Calu3 (cell line): Measurements from ENCODE around the gene HHAT. TPM values are rescaled to one million over a fixed set of nuclear protein-coding genes. Genes with fewer than 3 reads are reported as not detected.

Experiments
- BruUV-seq: library from RNA; stranded (reverse); fragments of 400-500 nt; replicated peaks from 2 replicates; lab custom pipeline; 2021; lab: Mats Ljungman, UMichigan
- CTCF ChIA-PET: fragments of 300-600 bp; sonication (Branson Sonifier 250); formaldehyde crosslinking; loops from one replicate; lab custom pipeline; 2022; ENCODE audit warnings: antibody characterized with exemption; lab: Charles Lee
- DNase-seq: peaks from one replicate; pipeline ENCODE4 v3.0.0; 2022
- H3K27ac Mint-ChIP-seq: one replicate; pipeline ENCODE4 v1.8.0; 2022; ENCODE audit warnings: mixed read lengths; ENCODE audit not compliant: unreplicated experiment
- H3K27me3 Mint-ChIP-seq: one replicate; pipeline ENCODE4 v1.8.0; 2022; ENCODE audit warnings: mixed read lengths; ENCODE audit not compliant: unreplicated experiment
- H3K36me3 Mint-ChIP-seq: one replicate; pipeline ENCODE4 v1.8.0; 2022; ENCODE audit warnings: mild to moderate bottlenecking, moderate library complexity, mixed read lengths; ENCODE audit not compliant: insufficient read depth, unreplicated experiment
- H3K4me1 Mint-ChIP-seq: one replicate; pipeline ENCODE4 v1.8.0; 2022; ENCODE audit warnings: mild to moderate bottlenecking, low read depth, mixed read lengths; ENCODE audit not compliant: unreplicated experiment
- H3K4me3 Mint-ChIP-seq: one replicate; pipeline ENCODE4 v1.8.0; 2022; ENCODE audit warnings: mild to moderate bottlenecking, low read depth, moderate library complexity, mixed read lengths; ENCODE audit not compliant: unreplicated experiment
- H3K9me3 Mint-ChIP-seq: one replicate; pipeline ENCODE4 v1.8.0; 2022; ENCODE audit warnings: low read depth, mixed read lengths; ENCODE audit not compliant: unreplicated experiment
- intact Hi-C: fragments of 100-400 bp; cut with micrococcal nuclease; formaldehyde crosslinking; loops from one replicate; pipeline ENCODE4 v1.10.0; 2022; ENCODE audit not compliant: unreplicated experiment
- total RNA-seq: library from RNA; stranded (reverse); gene quantifications from 2 replicates; pipeline ENCODE4 v1.2.3, GENCODE V29; 2022
- TF ChIP-seq, protein P1 (sequence below): fragments of 200-600 bp; IDR thresholded peaks from one replicate; pipeline ENCODE4 v1.8.0; 2022; ENCODE audit warnings: antibody characterized with exemption; ENCODE audit not compliant: unreplicated experiment

The HHAT gene
- total RNA-seq, 1 experiment from 2014 or later, result 5.8 TPM

DNA sequence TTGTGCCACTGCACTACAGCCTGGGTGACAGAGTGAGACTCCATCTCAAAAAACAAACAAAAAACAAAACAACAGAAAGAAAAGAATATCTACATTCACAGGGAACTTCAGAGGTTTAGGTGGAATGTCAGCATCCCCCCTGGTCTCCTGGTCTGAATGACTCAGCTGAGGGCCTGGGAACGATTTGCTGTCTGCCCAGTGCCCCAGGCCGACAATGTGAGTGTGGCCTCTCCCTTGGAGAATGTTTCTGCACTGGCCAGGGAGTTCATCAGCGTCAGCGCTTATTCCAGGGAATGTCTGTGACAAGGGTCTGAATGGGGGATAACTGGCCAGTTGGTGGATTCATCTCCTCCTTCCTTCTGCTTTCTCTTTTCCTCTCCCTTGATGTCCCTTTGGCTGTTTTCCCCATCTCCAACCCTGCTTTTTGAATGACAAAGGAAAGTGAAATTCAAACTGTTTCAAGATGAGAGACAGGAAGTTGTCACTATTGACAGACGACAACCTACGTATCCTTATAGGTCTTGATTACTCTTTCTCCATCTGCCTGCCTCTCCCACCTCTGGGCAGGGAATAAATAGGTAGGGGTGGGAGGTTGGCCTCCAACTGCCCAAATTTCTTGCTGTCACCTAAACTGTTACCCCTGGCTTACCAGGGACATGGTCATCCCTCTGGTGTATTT lies 213.1 kb downstream of the HHAT start:
- CTCF ChIA-PET, result no interaction called here

DNA sequence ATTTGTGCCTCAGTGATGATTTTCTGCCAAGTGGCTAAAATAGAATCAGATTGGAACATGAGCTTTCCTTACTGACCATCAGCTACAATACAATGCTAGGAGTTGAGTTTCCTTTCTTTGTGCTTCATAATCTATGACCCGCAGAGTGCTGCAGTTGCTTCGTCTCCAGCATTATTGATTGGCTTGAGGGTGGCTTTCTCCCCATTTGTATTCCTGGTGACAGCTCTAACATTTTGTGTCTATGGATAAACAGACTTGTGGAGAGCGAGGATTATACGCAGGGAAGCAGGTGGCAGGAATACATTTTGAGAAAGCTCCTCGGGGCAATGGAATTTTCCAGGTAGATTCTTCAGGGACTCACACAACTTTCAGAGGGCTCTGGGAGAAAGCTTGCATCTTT lies 223.2 kb downstream of the HHAT start:
- peaks cover 31% of the 10 kb centered on the region for H3K27me3 Mint-ChIP-seq
- H3K27ac Mint-ChIP-seq, result no peak overlapping the region
- BruUV-seq, result no TSS peak
- TF ChIP-seq, protein P1, sequence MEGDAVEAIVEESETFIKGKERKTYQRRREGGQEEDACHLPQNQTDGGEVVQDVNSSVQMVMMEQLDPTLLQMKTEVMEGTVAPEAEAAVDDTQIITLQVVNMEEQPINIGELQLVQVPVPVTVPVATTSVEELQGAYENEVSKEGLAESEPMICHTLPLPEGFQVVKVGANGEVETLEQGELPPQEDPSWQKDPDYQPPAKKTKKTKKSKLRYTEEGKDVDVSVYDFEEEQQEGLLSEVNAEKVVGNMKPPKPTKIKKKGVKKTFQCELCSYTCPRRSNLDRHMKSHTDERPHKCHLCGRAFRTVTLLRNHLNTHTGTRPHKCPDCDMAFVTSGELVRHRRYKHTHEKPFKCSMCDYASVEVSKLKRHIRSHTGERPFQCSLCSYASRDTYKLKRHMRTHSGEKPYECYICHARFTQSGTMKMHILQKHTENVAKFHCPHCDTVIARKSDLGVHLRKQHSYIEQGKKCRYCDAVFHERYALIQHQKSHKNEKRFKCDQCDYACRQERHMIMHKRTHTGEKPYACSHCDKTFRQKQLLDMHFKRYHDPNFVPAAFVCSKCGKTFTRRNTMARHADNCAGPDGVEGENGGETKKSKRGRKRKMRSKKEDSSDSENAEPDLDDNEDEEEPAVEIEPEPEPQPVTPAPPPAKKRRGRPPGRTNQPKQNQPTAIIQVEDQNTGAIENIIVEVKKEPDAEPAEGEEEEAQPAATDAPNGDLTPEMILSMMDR, result no peak
- CTCF ChIA-PET, result no interaction called here
- no peaks in the 10 kb centered on the region for H3K4me1 Mint-ChIP-seq
- no peak overlapping the region for H3K4me3 Mint-ChIP-seq
- no peak for DNase-seq
- intact Hi-C loops, result no loop called here
- peaks cover 5% of the 10 kb centered on the region for H3K9me3 Mint-ChIP-seq
- no peaks in the 10 kb centered on the region for H3K36me3 Mint-ChIP-seq

More for the DNA sequence above, 213.1 kb downstream of the HHAT start:
- DNase-seq, result no peak
- H3K27ac Mint-ChIP-seq, result no peak overlapping the region
- intact Hi-C loops, result no loop called here
- TF ChIP-seq, protein P1, result no peak
- H3K36me3 Mint-ChIP-seq, result no peaks in the 10 kb centered on the region
- no peaks in the 10 kb centered on the region for H3K4me1 Mint-ChIP-seq
- no TSS peak for BruUV-seq
- no peak overlapping the region for H3K4me3 Mint-ChIP-seq
- peaks cover 11% of the 10 kb centered on the region for H3K27me3 Mint-ChIP-seq
- H3K9me3 Mint-ChIP-seq, result peaks cover 9% of the 10 kb centered on the region

DNA sequence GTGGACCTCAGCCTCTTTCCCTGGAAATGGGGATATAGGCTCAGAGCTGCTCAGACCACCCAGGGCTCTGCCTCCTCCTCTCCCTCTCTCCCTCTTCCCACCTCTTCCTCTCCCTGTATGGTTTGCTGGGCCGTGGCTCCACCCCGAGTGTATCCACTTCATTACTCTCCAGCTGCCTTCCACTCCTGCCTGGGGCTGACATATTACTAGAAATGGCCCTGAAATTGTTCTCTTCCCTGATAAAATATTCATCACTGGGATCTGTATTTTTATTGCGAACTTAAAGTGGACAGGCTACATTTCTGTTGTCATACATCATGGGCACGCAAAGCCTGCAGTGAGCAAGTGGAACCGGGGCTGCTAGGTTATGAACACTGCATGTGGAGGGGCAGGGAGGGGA lies 225.0 kb downstream of the HHAT start:
- TF ChIP-seq, protein P1, result no peak
- H3K27me3 Mint-ChIP-seq, result peaks cover 30% of the 10 kb centered on the region

DNA sequence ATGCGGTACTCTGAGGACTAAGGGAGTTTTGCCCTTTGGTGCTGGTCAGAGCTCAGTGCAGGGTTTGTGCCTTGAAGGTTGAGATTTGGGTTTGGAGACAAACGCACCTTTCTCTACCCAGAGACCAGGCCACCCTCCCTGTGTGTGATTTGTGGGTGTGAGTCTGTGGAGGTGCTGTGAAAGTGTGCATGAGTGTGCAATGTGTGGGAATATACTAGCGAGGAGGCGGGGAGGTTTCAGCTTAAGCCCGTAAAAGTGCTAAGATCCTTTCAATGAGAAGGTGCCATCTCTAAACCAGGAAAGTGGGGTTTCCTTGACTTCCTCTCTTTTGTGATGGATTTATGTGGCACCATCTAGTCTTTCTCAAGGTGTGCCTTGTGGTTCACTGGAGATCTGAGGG lies 225.7 kb downstream of the HHAT start:
- Mint-ChIP-seq H3K9me3 (peaks cover 5% of the 10 kb centered on the region), H3K27ac (no peak overlapping the region), H3K4me3 (no peak overlapping the region), H3K4me1 (no peaks in the 10 kb centered on the region), H3K36me3 (no peaks in the 10 kb centered on the region), H3K27me3 (peaks cover 23% of the 10 kb centered on the region)
- no peak for DNase-seq
- CTCF ChIA-PET, result no interaction called here
- intact Hi-C loops, result no loop called here
- no TSS peak for BruUV-seq
- TF ChIP-seq, protein P1, result no peak

More for the DNA sequence above, 225.0 kb downstream of the HHAT start:
- DNase-seq, result no peak
- no peaks in the 10 kb centered on the region for H3K36me3 Mint-ChIP-seq
- peaks cover 5% of the 10 kb centered on the region for H3K9me3 Mint-ChIP-seq
- no peaks in the 10 kb centered on the region for H3K4me1 Mint-ChIP-seq
- CTCF ChIA-PET, result no interaction called here
- no peak overlapping the region for H3K27ac Mint-ChIP-seq
- intact Hi-C loops, result no loop called here
- BruUV-seq, result no TSS peak
- no peak overlapping the region for H3K4me3 Mint-ChIP-seq
